Fibroblast of the aortic adventitia (primary cell): ENCODE measurements around the gene OR52E2. TPM values are rescaled to one million over a fixed set of nuclear protein-coding genes. Genes with fewer than 3 reads are reported as not detected.
"Not testable (repeated sequence)": the region's sequence is repeated elsewhere in the genome, so short reads cannot be mapped to it uniquely, and the experiment has no call there.

ENCODE experiments used
- DNase-seq: peaks from one replicate; pipeline ENCODE4 v3.0.0-alpha.2; 2010; ENCODE audit warnings: low read depth
- H3K4me3 ChIP-seq: 2 replicates; pipeline ENCODE4 v1.5.1; 2011; ENCODE audit warnings: low read depth, mild to moderate bottlenecking, control low read depth, low read length, moderate library complexity
- CTCF ChIP-seq: IDR thresholded peaks from 2 replicates; pipeline ENCODE4 v1.5.1; 2011; ENCODE audit warnings: mild to moderate bottlenecking, low read length, control low read depth, inconsistent platforms; ENCODE audit not compliant: insufficient read depth
- total RNA-seq: library from RNA; depleted of rRNA; stranded (reverse); fragments of >200 nt; gene quantifications from 2 replicates; pipeline ENCODE4 v1.2.3, GENCODE V29; 2012; ENCODE audit warnings: low replicate concordance

Gene OR52E2
- total RNA-seq, 1 donor, result not detected

GRCh38 chr11:5090668-5091067 is 31.2 kb upstream of the OR52E2 start:
- no peak for DNase-seq
- no peak for TF ChIP-seq CTCF
- no peak overlapping the region for H3K4me3 ChIP-seq

- H3K4me3 ChIP-seq, result no peak overlapping the region
- no peak for DNase-seq
- no peak for TF ChIP-seq CTCF
Observed at GRCh38 chr11:5088556-5088955, 29.1 kb upstream of the OR52E2 start.

- DNase-seq, result no peak
- TF ChIP-seq CTCF, result no peak
- H3K4me3 ChIP-seq, result no peak overlapping the region
Observed at GRCh38 chr11:5083602-5084001, 24.2 kb upstream of the OR52E2 start.

- no peak for TF ChIP-seq CTCF
- no peak overlapping the region for H3K4me3 ChIP-seq
- DNase-seq, result no peak
Observed at GRCh38 chr11:5081405-5081804, 22.0 kb upstream of the OR52E2 start.

- H3K4me3 ChIP-seq, result no peak overlapping the region
- no peak for TF ChIP-seq CTCF
- no peak for DNase-seq
Observed at GRCh38 chr11:5071799-5072198, 12.4 kb upstream of the OR52E2 start.

GRCh38 chr11:5069272-5069671 is 9.8 kb upstream of the OR52E2 start, which contains the start of gene OR52E1:
Gene OR52E1 (plus strand): TSS chr11:5069572.
- no peak for TF ChIP-seq CTCF

GRCh38 chr11:5065027-5065426 is 5.6 kb upstream of the OR52E2 start:
- no peak for DNase-seq
- TF ChIP-seq CTCF, result no peak
- no peak overlapping the region for H3K4me3 ChIP-seq

More at GRCh38 chr11:5069272-5069671, 9.8 kb upstream of the OR52E2 start, which contains the start of gene OR52E1:
- H3K4me3 ChIP-seq, result no peak within 1 kb of the TSS
- no peak for DNase-seq

GRCh38 chr11:5058679-5059078 is 748 bp downstream of the OR52E2 start:
- DNase-seq, H3K4me3 ChIP-seq: not testable (repeated sequence)
